Uterus (tissue), 2 donors: ENCODE measurements around the gene CACNA1A.

ENCODE experiments used
- CTCF ChIP-seq, 4 experiments: fragments of 200-600 bp in 2 of 4; fragments of 450-650 bp in 2 of 4; sonication (generic) in 2 of 4; IDR thresholded peaks; one replicate each; pipeline ENCODE4 v1.5.1; 2016 to 2019; ENCODE audit warnings: antibody characterized with exemption in 4 of 4, mild to moderate bottlenecking in 2 of 4, moderate library complexity in 1 of 4
- POLR2A ChIP-seq, 2 donors: fragments of 450-650 bp; IDR thresholded peaks; one replicate each; pipeline ENCODE4 v1.6.1; 2016; ENCODE audit warnings: antibody characterized with exemption in 2 of 2, mild to moderate bottlenecking in 1 of 2, moderate library complexity in 1 of 2

- TF ChIP-seq CTCF (IDR thresholded peaks at IDR 0.05) (no peak), POLR2A (IDR thresholded peaks at IDR 0.05) (no peak)
Measured at GRCh38 chr19:13198634-13199033, 307.6 kb downstream of the CACNA1A start.
